Ishikawa (cell line): ENCODE measurements around the gene ALDH7A1.

ENCODE experiments used
- CEBPB ChIP-seq: IDR thresholded peaks from 2 replicates; pipeline ENCODE4 v1.6.1; 2012
- CREB1 ChIP-seq: IDR thresholded peaks from 2 replicates; pipeline ENCODE4 v1.6.1; 2012; ENCODE audit warnings: low read depth
- EP300 ChIP-seq: IDR thresholded peaks from 2 replicates; pipeline ENCODE4 v1.6.1; 2012; ENCODE audit warnings: borderline replicate concordance
- MAX ChIP-seq: IDR thresholded peaks from 2 replicates; pipeline ENCODE4 v1.6.1; 2012
- RAD21 ChIP-seq: IDR thresholded peaks from 2 replicates; pipeline ENCODE4 v1.6.1; 2012; ENCODE audit warnings: low read depth
- TAF1 ChIP-seq: IDR thresholded peaks from 2 replicates; pipeline ENCODE4 v1.6.1; 2012; ENCODE audit warnings: low read depth, mild to moderate bottlenecking
- TEAD4 ChIP-seq: IDR thresholded peaks from 2 replicates; pipeline ENCODE4 v1.6.1; 2012
- YY1 ChIP-seq: IDR thresholded peaks from 2 replicates; pipeline ENCODE4 v1.6.1; 2012; ENCODE audit warnings: low read depth
- ZBTB7A ChIP-seq: IDR thresholded peaks from 2 replicates; pipeline ENCODE4 v1.6.1; 2012; ENCODE audit warnings: low read depth

- no peak for TF ChIP-seq ZBTB7A
- TF ChIP-seq EP300 = no peak
- TF ChIP-seq TEAD4 = no peak
- no peak for TF ChIP-seq CREB1
- no peak for TF ChIP-seq RAD21
- no peak for TF ChIP-seq CEBPB
- TF ChIP-seq TAF1 = no peak
- no peak for TF ChIP-seq MAX
- TF ChIP-seq YY1 = no peak
These were observed 85.7 kb downstream of the ALDH7A1 start for GRCh38 chr5:126509339-126509738.
